HuH-7.5 (cell line): ENCODE measurements around the gene TRAF2.

Source experiments
- DNase-seq: peaks from one replicate; pipeline ENCODE4 v3.0.0; 2011; ENCODE audit warnings: low spot score

The TRAF2 gene

DNA sequence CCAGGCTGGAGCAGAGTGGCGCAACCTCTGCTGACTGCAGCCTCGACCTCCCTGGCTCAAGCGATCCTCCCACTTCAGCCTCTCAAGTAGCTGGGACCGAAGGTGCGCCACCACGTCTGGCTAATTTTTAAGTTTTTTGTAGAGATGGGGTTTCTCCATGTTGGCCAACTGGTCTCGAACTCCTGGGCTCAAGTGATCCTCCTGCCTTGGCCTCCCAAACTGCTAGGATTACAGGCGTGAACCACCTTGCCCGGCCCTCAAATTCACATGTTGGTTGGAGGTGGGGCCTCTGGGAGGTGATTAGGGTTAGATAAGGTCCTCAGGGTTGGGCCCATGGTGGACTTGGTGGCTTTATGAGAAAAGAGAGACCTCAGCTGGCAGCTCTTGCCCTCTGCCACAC, 75.8 kb downstream of the TRAF2 start:
- DNase-seq = no peak

DNA sequence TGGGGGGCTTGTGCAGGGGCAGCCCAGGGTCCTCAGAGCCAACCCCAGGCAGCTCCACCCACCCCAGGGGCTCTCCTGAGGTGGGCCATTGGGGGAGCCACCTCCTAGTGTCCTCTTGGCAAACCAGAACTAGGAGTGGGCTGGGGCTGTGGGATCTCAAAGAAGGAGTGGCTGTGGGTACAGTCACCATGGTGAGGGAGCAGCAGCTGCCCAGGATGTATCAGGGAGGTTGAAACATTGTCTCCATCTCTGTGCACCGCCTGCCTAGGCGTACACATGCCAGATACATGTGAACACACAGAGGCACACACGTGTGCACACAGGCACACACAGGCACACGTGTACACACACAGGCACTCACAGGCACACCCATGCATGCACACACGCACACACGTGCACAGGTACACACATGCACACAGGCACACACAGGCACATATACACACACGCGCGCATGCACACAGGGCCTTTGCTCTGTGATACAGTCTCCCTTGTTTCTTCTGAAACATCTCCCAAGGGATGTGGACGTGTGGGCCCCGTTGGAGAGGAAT, 76.5 kb downstream of the TRAF2 start:
- no peak for DNase-seq

DNA sequence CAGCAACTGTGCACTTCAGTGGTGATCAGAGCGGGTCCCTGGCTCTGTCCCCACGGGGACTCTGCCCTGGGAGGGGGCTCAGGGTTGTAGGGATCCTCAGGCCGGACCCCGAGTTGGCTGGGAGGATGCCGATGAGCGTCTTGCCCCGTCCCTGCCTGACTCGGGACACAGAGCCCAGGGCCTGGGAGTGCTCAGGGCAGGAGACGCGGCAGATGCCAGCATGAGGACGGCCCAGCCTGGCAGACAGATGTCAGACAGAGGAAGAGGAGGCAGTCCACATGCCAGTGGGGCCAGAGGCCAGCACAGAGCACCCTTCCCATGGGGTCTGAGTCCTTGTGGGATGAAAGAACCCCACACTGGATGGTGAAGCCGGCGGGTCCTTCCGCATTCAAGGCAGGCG, 77.0 kb downstream of the TRAF2 start:
- DNase-seq = no peak

DNA sequence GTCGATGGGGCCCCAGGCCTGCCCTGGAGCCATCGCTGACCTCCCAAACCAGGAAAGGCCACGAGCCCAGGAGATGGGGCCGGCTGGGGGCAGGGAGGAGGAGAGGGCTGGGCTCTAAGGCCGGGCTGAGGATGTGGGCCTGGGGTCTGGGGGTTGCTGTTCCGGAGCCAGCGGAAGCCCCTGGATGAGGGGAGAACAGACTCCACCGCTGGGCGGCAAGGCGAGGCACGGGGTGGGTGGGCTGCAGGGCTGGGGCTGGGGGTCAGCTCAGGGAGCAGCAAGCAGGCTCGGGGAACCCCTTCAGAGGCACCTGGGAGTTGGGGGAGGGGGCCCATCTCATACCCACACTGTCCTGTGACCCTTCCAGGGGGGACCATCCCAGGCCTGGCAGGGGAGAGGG, 77.4 kb downstream of the TRAF2 start:
- no peak for DNase-seq

DNA sequence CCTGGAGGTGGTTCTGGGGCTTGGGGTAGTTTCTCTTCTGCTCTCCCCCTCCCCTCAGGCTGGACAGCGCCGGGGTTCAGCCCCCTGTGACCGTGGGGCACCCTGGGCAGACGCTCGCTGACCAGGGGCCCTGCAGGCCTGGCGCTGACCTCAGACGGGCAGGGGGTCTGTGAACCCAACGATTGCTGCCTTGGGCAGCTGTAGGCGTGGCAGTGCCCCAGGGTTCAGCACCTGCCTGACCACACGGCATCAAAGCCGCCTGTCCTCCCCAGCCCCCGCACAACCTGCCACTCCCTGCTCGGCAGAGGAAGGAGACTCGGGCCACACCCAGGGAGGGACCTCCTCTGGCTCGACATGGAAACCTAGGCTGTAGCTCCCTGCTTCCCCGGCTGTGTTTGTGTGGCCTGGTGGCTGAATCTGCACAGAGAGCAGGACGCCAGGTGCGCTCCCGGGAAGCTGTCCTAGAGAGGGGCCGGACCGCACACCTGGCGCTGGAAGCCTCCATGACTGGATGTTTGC, 77.9 kb downstream of the TRAF2 start:
- no peak for DNase-seq

DNA sequence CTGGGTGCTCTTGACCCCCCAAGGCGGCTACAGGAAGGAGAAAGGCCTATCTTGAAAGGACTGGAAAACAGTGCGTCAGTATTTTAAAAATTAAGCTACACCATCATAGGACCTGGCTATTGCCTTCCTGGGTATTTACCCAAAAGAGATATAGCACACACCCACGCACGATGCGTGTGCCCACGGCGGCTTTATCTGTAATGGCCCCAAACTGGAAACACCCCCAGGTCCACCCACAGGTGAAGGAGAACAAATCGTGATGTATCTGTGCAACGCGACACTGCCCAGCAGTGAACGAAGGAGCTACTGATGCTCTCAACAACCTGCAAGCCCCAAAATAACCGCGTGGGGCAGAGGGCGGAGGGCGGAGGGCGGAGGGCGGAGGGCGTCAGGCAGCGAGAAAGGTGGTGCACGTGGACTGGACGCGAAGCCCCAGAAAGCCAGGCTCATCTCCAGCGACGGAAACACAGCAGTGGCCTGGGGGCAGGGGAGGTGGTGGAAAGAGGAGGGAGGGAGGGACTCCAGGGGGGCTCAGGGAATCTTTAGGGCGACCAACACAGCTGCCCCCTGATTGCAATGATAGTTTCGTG, 78.6 kb downstream of the TRAF2 start:
- DNase-seq = no peak

DNA sequence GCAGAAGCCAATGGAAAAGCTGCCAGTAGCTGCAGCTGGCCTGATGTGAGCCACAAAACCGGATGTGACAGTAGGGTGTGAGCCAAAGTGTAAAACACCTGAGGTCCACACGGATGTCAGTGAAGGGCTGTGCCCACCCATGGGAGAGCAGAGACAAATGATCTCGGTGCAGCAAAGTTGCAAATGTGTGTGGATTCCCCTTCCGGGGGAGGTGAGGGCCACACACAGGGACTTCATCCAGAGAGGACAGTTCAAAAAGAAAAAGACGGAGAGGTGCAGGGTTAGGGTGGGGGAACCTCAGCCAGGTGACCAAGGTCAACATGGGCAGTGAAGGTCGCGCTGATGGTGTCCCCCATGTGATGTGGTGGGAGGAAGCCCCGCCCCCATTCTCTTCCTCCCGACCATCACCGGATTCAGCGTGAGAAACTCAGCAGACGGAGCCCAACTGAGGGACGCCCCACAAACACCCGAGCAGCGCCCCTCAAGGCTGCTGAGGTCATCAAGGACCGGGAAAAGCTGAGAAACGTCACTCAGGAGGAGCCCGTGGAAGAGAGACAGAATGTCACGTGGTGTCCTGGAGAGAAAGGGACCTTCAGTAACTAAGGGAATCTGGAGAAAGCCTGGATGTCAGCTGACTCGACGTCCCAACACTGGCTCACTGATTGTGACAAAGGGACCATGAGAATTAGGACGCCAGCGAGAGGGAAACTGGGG, 79.6 kb downstream of the TRAF2 start:
- no peak for DNase-seq

DNA sequence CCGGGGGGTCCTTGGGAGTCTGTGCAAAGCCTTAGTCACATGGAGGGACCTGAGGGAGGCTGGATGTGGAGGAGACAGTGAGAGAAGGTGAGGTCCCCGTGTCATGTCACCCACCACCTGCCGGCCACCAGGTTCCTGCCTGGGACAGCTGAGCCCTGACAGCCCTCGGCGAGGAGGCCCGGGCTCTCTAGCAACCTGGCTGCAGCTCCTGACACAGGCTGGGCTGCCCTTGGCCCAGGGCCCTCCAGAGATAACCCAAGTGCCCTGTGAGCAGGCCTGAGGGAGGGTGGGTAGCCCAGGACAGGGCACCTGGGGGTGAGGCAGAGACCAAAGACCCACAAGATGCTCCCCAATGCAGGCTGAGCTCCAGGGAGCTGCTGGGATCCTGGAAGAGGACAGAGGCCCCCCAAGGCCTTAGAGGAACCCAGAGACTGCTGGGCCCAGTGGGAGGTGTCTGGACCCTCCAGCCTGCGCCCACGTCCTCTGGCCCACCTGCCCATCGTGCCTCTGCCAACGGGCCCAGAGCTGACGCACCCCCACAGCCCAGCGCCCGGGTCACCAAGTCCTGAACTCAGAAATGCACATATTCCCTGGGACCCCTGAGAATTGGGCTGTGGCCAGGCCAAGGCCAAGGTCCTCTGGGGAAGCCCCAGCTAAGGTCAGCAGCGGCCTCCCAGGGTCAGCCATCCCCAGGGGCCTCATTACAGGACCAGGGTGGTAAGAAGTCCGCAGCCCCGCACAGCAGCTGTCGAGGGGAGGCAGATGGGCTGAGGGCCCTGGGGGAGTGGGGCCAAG, 82.2 kb downstream of the TRAF2 start:
- no peak for DNase-seq

DNA sequence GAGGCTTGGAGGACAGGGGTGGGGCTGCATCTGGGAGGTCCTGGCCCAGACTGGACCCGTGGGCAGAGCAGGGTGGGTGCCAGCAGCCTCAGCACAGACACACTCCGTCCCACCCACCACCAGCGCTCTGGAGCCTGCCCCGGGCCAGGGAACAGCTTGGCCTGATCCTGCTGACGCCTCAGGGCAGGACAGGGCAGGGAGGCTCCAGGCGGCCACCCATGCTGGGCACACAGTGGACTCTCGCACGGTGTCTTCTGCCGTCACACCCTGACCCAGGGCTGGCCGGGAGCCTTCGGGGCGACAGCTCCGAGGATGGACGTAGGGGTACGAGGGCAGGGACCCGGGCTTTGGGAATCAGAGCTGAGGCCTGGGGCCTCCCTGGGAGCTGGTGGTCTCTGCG, 82.8 kb downstream of the TRAF2 start:
- DNase-seq = no peak

DNA sequence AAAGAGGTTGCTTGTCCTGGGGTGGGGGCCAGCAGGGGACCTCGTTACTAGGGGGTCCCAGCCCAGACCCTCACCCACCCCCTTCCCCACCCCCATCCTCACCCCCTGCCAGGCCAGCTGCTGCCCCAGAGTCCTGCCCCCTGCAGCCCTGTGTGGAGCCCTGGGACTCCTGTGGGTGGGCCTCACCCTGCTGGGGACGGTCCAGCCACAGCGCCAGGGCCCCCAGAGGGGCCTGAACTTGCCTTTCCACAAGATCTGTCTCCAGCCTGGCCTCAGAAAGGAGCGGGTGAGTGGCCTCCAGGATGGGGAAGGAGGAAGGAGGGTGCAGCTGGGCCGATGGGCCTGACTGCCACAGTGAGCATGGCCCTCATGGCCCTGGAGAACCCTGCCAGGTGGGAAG, 83.5 kb downstream of the TRAF2 start:
- no peak for DNase-seq

DNA sequence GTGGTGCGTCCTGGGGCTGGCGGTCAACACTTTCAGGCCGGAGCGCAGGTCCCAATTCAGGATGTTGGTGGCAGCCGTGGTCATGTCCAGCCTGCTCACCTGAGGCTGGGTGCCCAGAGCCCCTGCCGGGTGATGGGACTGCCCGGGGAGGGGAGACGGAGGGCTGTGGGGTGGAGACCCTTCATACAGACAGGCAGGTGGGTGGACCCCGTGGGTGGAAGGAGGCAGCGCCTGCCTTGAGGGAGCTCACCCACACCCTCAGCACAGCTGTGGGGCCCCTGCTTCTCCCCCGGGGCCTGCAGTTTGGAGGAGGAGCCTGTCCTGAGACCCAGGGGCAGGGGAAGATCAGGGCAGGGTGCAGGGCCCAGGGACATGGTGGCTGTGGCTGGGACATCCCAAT, 84.0 kb downstream of the TRAF2 start:
- DNase-seq = no peak

DNA sequence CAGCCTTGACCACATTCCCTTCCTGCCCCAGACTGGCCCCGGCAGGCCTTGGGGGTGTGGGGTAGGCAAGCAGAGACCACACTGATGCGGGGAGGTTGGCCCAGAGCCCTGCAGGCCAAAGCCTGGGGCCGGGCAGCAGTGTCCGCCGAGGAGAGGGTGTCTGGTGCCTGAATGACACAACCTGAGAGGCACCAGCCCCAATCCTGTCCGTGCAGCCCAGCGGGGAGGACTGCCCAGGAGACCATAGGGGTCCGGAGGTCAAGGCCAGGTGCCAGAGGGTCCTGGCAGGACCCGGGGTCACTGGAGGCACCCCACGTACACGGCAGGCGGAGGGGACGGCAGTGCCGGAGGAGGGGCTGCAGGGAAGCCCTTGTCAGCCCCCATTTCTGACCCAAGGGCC, 85.4 kb downstream of the TRAF2 start:
- no peak for DNase-seq

DNA sequence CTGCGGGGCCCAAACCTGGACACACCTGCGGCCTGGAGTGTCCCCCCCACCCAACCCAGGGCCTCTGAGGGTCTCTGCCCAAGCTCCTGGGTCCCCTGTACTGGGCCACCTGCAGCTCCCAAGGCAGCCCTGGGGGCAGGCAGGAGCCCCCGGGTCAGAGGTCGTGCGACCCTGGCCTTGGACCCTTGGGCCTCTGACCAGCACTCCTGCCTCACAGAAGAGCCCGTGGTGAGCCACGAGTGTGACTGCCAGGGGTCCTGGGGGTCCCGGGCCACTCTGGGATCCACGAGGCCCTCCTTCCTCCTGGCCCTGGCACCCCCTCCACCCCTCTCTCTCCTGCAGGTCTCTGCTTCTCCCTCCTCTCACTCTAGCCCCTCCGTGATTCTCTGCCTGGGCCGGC, 86.0 kb downstream of the TRAF2 start:
- DNase-seq = no peak

DNA sequence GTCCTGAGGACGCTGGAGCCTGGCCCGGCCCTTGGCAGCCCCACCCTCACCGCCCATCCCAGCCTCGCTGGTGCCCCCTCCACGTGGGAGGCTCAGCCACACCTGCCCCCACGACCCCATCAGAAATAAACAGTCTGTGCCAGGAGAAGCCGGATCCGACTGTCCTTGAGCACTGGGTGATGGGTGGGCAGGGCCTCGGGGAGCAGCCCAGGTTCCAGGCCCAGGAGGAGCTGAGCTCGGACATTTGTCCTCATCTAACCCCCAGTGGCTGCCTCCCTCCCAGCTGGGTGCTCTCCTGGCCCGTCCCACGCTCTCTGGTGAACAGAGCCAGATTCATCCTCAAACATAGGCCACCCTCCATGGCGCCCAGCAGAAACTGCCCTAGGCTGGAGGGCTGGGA, 86.4 kb downstream of the TRAF2 start:
- no peak for DNase-seq

DNA sequence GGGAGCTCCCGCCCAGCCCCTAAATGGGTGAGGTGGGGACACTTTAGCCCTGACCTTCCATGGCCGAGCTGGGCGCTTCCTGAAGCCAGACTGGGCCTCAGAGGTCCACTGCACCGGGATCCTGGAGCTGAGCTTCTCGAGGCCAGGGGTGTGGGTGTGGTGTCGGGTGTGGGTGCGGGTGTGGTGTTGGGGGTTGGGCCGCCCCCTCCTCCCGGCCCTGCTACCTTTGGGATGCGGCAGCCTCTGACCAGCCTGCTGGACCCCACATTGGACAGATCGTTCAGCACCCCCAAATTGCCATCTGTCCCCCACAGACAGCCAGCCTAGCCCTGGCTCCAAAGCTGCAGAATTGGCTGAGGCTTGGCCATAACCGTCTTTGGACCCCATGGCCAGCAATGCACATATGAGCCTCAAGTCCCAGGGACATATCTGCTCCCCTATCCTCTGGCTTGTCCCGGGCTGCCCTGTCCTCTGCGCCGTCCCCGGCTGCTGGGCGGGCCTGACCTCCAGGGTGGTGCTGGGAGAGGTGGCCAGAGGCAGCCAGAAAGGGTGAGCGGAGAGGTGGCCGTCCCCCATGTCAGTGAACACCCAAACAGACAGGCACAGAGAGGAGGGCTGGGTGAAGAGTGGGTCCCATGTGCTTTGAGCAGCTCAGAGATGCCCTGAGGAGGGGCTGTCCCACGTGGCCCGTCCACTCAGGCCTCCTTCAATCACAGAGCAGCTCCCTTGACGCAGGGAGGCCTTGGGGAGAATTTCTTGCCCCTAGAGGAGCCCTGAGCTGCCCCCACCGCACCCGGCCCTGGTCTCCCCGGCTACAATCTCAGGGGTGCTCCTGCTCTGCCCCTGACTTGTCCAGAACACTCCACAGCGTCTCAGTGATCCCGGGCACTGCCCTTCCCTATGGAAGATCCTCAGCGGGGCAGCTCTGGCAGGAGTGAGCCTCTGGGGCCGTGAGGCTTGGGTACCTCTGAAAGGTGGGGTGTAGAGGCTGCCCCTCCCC, 87.6 kb downstream of the TRAF2 start:
- DNase-seq = no peak

DNA sequence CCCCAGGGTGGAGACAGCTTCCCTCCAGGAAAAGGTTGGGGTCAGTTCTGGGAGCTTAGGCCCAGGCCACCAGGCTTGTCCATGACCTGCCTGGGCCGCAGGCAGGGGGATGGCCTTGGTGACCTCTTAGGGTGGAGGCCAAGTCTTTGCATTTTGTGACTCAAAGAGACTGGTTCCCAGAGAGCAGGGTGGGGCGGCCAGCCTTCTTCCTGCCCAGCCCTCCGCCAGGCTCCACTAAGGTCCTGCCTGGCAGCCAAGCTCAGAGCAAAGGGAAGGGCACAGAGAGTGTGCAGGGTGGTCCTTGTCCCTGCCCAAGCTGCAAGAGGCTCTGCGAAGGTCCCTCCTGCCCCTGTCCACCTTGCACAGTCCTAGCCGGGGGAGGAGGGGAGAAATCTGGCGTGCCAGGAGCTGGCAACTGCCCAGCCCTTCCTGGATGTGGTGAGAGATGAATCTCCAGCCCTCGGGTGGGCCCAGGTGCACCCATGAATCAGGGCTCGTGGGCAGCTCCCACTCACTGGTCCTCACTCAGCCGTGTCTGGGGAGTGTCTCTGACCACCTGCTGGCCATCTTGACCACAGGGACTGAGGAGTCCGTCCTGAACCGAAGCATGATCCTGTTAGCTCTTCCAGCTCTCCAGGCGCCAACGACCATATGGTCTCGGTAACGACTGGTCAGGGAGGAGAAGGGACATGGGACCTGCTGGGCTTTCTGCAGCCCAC, 88.7 kb downstream of the TRAF2 start:
- DNase-seq = no peak

DNA sequence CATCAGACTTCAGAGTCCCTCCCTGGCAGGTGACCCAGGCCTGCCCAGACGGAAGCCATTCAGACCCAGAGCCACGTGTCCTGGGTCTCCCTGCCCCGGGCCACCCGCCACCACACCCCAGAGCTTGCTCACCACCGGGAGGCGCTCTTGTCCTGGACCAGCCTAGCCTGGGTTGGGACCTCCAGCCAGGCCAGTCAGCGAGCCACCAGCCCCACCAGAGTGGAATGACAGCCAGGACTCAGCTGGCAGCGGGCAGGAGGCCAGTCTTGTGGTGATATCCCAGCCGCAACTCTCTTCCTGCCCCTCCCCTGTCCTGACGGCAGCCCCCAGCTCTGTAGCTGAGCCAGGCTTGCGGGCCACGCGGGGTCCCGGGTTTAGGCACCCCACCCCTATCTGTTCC, 89.3 kb downstream of the TRAF2 start:
- no peak for DNase-seq
